ENCODE data around the gene HHATL.

HHATL gene

DNA sequence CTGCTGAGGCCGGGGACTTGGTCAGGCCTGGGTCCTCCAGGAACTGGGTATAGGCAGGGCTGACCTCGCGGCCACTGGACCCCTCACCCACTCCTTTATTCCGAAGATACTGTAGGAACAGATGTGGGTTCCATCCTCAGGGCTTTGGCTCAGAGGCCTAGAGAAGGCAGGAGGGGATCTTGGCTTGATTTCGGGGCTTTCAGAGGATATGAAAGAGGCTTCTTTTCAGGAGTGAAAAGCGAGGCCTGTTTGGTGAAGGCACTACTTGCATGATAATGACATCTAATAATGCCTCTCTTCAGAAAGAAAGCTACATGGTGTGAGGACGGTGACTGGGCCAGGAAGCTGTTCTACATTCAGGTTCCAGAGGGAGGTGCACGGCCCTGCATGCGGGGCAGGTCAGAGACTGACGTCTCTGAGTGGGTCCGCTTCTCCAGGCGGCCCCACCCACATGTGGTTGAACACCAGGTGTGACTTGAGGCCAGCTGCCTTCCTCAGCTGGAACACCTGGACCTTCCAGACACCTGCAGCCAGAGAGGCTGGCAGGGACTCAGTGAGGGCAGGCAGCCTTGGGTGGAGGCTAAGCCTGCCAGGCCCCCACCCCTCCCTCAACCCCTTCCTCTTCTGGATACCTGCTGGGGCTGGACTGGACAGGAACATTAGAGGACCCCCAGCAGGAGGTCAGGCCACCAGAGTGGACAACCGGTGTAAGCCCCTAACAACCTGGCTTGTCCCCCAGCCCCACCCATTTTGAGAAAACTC is 31.1 kb upstream of the HHATL start:
- peaks cover 42% of the 10 kb centered on the region for H3K4me1 ChIP-seq (ENCODE audit: control insufficient read depth, insufficient read depth, low read length)
- no peak overlapping the region for H3K4me3 ChIP-seq (ENCODE audit: low read depth, low read length)
- no peaks in the 10 kb centered on the region for H3K36me3 ChIP-seq (ENCODE audit: control insufficient read depth, insufficient read depth, low read length)
- H3K27ac ChIP-seq (ENCODE audit: low read depth, low read length), result no peak overlapping the region
- H3K9ac ChIP-seq (ENCODE audit: low read length), result no peak overlapping the region
- H3K9me3 ChIP-seq (ENCODE audit: control insufficient read depth, insufficient read depth, low read depth, low read length), result peaks cover 3% of the 10 kb centered on the region; the same call in 1 of the 2 replicates
- H3K27me3 ChIP-seq (ENCODE audit: control insufficient read depth, insufficient read depth, low read length), result no peaks in the 10 kb centered on the region; the same call in 1 of the 2 replicates

DNA sequence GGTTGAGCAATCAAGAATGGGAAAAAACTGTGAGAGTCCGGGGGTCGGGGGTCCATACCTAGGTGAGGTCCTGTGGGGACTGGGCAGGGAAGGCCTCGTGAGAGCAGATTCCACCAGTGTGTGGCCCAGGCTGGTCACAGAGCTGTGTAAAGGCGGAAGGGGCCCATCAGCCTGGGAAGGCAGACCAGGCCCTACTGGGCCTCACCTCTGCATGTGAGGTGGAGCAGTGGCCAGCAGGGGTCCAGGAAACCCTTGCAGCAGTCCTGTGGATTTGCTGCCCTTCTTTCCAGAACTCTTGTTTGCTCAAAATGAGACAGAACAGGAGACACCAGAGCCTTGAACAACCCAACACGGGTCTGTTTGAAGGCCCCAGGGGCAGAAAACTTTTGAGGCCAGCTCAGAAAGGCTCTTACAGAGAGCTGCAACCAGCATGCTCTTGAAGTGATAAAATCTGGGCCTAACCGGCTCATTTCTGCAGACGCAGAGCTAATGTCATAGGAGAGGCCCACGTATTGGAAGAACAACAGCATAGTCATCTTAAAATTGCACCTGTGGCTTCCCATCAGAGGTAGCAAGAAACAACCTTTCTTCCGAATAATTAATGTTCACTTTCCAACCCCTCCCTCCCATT is 30.3 kb upstream of the HHATL start:
- Histone ChIP-seq H3K9me3 (ENCODE audit: control insufficient read depth, insufficient read depth, low read depth, low read length) (peaks cover 4% of the 10 kb centered on the region; the same call in 1 of the 2 replicates), H3K9ac (ENCODE audit: low read length) (no peak overlapping the region), H3K27ac (ENCODE audit: low read depth, low read length) (no peak overlapping the region), H3K4me1 (ENCODE audit: control insufficient read depth, insufficient read depth, low read length) (peaks cover 42% of the 10 kb centered on the region), H3K27me3 (ENCODE audit: control insufficient read depth, insufficient read depth, low read length) (no peaks in the 10 kb centered on the region; the same call in 1 of the 2 replicates), H3K4me3 (ENCODE audit: low read depth, low read length) (no peak overlapping the region), H3K36me3 (ENCODE audit: control insufficient read depth, insufficient read depth, low read length) (no peaks in the 10 kb centered on the region)

DNA sequence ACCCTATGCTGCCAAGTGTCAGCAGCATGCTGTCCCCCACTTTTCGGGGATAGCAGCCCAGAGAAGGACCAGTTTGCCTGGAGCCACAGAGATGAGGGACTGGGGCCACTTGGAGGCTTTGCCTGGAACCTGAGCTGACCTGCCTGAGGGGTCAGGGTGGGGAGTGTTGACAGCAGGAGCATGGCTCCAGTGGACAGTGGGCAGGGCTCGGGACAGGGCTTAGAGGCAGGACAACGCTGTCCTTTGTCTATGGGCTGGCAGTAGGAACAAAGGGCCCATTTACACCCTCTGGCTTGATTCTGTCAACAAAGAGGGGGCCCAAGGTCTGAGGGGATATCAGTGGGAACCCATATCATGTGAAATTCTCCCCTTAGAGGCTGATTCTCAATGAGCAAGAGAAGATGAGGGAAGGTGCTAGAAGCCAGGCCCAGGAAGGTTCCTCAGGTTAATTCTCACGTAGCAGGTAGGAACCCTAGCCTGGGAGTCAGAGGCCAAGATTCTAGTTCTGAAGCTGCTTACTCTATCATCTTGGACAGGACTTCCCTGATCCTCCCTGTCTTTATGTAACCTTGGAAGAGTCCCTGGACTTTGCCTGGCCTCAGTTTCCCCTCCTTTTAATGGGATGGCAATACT is 29.7 kb upstream of the HHATL start:
- H3K9ac ChIP-seq (ENCODE audit: low read length), result no peak overlapping the region
- H3K27me3 ChIP-seq (ENCODE audit: control insufficient read depth, insufficient read depth, low read length), result no peaks in the 10 kb centered on the region; the same call in 1 of the 2 replicates
- H3K9me3 ChIP-seq (ENCODE audit: control insufficient read depth, insufficient read depth, low read depth, low read length), result peaks cover 4% of the 10 kb centered on the region; the same call in 1 of the 2 replicates
- peaks cover 42% of the 10 kb centered on the region for H3K4me1 ChIP-seq (ENCODE audit: control insufficient read depth, insufficient read depth, low read length)
- no peak overlapping the region for H3K27ac ChIP-seq (ENCODE audit: low read depth, low read length)
- no peaks in the 10 kb centered on the region for H3K36me3 ChIP-seq (ENCODE audit: control insufficient read depth, insufficient read depth, low read length)
- no peak overlapping the region for H3K4me3 ChIP-seq (ENCODE audit: low read depth, low read length)

DNA sequence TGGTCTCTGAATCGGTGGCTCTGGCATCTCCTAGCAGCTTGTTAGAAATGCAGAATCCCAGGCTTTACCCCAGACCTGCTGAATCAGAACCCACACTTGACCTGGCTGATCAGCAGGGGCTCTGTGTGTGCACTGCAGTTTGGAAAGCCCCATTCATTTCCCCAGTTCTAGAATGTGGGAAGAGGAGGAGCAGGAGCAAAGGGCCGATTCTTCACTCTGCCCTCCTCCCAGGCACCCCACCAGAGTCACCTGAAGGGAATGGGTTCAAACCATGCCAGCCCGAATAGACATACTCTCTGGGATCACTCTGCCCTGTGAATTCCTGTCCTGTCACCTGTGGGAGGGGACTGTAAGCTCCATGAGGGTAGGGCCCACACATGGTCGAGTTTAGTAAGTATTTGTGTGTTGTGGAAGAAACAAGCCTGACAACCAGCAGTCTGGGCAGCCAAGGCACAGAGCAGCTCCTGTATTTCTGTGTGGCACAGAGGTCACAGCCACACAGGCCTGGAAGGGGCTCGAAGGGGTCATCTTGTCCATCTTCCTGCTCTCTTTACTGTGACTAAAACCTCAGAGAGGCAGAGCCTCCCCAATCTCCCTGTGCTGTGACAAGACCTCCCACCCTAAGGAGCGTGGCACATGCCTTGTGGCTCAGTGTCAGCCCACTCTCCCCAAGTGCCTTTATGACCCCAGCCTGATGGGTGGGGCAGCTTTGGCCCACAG is 29.0 kb upstream of the HHATL start:
- Histone ChIP-seq H3K36me3 (ENCODE audit: control insufficient read depth, insufficient read depth, low read length) (no peaks in the 10 kb centered on the region), H3K9me3 (ENCODE audit: control insufficient read depth, insufficient read depth, low read depth, low read length) (peaks cover 4% of the 10 kb centered on the region; the same call in 1 of the 2 replicates), H3K9ac (ENCODE audit: low read length) (no peak overlapping the region), H3K4me1 (ENCODE audit: control insufficient read depth, insufficient read depth, low read length) (peaks cover 42% of the 10 kb centered on the region), H3K27me3 (ENCODE audit: control insufficient read depth, insufficient read depth, low read length) (no peaks in the 10 kb centered on the region; the same call in 1 of the 2 replicates), H3K4me3 (ENCODE audit: low read depth, low read length) (no peak overlapping the region), H3K27ac (ENCODE audit: low read depth, low read length) (no peak overlapping the region)

DNA sequence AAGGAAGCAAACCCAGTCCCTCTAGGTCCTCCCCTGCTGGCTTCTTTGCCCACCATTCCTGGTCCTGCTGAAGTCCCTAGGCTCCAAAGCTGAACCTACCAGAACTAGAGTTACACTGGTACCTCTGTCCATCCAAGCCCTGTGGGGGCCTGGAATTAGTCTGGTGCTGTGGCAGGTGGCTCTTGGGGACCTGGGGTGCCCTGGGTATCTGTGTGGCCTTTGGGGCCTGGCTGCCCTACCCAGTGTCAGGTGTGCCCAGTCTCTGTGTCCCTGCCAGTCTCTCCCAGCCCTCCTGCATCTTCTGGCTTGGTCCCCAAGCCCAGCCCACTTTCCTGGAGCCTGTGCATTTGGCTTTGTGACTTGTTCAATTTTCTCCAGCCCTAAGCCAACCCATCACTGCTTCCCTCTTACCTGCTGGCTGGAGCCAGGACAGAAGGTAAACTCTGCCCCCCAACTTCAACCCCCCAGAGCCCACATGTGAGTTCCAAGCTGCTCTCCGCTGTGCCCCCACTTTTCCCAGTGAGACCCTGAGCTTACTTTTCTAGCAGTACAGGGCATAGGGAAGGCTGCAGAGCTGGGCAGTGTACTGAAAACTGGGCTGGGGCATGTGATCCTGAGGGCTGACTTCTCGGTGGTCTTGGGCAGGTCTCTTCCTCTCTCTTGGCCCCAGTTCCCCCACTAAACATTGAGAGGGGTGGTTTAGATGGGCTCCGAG is 28.3 kb upstream of the HHATL start:
- Histone ChIP-seq H3K9ac (ENCODE audit: low read length) (no peak overlapping the region), H3K27ac (ENCODE audit: low read depth, low read length) (no peak overlapping the region), H3K36me3 (ENCODE audit: control insufficient read depth, insufficient read depth, low read length) (no peaks in the 10 kb centered on the region), H3K9me3 (ENCODE audit: control insufficient read depth, insufficient read depth, low read depth, low read length) (peaks cover 4% of the 10 kb centered on the region; the same call in 1 of the 2 replicates), H3K4me1 (ENCODE audit: control insufficient read depth, insufficient read depth, low read length) (peaks cover 34% of the 10 kb centered on the region), H3K4me3 (ENCODE audit: low read depth, low read length) (no peak overlapping the region), H3K27me3 (ENCODE audit: control insufficient read depth, insufficient read depth, low read length) (no peaks in the 10 kb centered on the region; the same call in 1 of the 2 replicates)

DNA sequence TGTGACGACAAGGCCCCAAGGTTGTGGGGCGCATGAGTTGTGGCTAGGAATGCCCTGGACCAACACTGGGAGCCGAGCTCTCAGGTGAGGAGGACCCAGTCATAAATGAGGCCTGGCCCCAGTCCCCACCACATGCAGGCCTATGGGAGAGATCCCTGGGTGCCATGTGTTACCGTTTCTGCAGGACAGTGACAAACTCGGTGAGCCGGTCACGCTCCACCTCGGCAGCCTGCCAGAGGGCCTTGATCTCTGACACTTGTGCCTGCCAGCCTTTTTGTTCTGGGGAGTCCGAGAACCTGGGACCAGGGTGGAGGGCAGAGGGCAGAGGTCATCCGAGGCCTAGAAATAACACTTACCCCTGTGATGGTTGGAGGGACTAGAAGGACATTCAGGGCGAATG is 27.7 kb upstream of the HHATL start:
- H3K27ac ChIP-seq (ENCODE audit: low read depth, low read length), result no peak overlapping the region
- peaks cover 29% of the 10 kb centered on the region for H3K4me1 ChIP-seq (ENCODE audit: control insufficient read depth, insufficient read depth, low read length)
- H3K4me3 ChIP-seq (ENCODE audit: low read depth, low read length), result no peak overlapping the region
- no peak overlapping the region for H3K9ac ChIP-seq (ENCODE audit: low read length)
- H3K36me3 ChIP-seq (ENCODE audit: control insufficient read depth, insufficient read depth, low read length), result no peaks in the 10 kb centered on the region
- H3K9me3 ChIP-seq (ENCODE audit: control insufficient read depth, insufficient read depth, low read depth, low read length), result peaks cover 4% of the 10 kb centered on the region; the same call in 1 of the 2 replicates
- no peaks in the 10 kb centered on the region; the same call in 1 of the 2 replicates for H3K27me3 ChIP-seq (ENCODE audit: control insufficient read depth, insufficient read depth, low read length)

DNA sequence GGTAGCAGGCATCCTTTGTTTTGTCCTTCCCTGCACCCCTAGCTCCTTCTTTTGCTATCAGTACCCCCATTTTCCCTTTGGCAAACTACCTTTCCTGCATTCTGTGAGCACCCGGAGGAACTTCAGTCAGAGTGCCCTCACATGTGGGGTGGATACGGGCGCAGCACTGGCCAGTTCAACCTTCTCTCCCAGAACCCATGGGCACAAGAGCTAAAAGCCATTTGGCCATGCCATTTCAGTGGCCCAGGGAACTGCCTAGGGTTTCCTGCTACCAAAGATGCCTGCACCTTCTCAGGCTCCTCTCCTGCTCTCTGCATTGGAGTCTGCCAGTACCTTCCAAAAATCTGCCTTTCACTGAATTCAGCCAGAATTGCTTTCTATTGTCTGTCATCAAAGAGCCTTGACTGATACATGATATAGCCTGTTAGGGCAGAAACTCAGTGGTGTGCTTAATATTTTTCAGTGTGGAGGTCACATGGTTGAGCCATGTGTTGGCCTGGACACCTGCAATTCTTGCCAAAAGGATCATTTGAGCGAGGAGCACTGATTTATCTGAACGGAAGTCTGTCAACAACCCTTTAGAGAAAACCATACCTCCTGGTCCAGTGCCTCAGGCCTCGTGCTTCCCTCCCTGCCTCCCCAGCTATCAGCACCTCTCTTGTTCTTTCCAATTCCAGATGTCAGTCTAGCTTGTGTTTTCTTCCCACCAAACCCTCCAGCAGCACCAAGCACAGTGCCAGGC is 27.0 kb upstream of the HHATL start:
- no peak overlapping the region for H3K9ac ChIP-seq (ENCODE audit: low read length)
- peaks cover 4% of the 10 kb centered on the region; the same call in 1 of the 2 replicates for H3K9me3 ChIP-seq (ENCODE audit: control insufficient read depth, insufficient read depth, low read depth, low read length)
- no peak overlapping the region for H3K27ac ChIP-seq (ENCODE audit: low read depth, low read length)
- no peak overlapping the region for H3K4me3 ChIP-seq (ENCODE audit: low read depth, low read length)
- H3K36me3 ChIP-seq (ENCODE audit: control insufficient read depth, insufficient read depth, low read length), result no peaks in the 10 kb centered on the region
- H3K27me3 ChIP-seq (ENCODE audit: control insufficient read depth, insufficient read depth, low read length), result no peaks in the 10 kb centered on the region; the same call in 1 of the 2 replicates
- peaks cover 21% of the 10 kb centered on the region for H3K4me1 ChIP-seq (ENCODE audit: control insufficient read depth, insufficient read depth, low read length)

DNA sequence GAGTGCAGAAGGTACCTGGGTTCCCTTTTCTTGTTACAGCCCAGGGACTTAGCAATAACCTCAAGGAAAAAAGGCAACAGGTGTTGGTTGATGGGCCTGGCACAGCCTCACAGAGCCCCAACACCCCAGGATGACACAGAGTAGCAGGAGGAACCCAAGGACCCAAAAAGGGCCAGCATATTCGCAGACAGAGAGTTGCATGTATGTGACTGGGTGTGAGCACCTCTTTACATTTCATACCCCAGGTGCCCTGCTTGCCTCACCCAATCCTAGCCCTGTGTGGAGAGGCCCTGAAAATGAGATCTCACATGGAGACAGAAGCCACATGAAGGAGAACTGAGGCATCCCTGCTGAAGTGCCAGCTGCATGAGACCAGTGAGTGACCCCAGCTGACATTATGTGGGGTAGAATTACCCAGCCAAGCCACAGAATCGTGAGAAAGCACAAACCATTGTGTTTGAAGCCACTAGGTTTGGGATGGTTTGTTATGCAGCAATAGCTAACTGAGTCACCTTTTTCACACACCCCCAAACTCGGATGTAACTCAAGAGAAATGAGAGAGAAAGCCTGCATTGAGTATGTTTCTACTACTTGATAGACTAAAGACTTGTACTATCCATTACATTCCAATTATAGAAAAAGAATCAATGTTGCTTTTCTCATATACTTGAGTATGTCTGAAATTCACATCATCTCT is 26.2 kb upstream of the HHATL start:
- Histone ChIP-seq H3K9me3 (ENCODE audit: control insufficient read depth, insufficient read depth, low read depth, low read length) (peaks cover 4% of the 10 kb centered on the region; the same call in 1 of the 2 replicates), H3K4me1 (ENCODE audit: control insufficient read depth, insufficient read depth, low read length) (peaks cover 14% of the 10 kb centered on the region), H3K27me3 (ENCODE audit: control insufficient read depth, insufficient read depth, low read length) (no peaks in the 10 kb centered on the region), H3K4me3 (ENCODE audit: low read depth, low read length) (no peak overlapping the region), H3K36me3 (ENCODE audit: control insufficient read depth, insufficient read depth, low read length) (no peaks in the 10 kb centered on the region), H3K27ac (ENCODE audit: low read depth, low read length) (no peak overlapping the region), H3K9ac (ENCODE audit: low read length) (no peak overlapping the region)

DNA sequence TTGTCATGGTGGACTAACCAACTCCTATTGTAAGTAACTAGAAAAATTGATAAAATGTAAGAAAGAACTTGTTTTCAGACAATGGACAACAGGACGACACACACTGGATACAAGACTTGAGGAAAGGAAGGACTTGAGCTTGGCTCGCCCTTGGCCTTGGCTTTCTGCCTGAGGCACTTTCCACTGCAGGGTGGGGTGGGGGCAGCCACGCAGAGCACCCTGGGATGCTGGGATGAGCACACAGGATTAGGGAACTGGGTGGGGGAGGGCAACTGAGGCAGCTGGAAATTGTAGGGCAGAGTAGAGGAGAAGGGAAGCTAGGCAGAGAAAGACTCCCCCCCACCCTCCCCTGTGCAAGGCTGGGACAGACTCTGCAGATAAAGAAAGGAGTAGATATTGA is 25.5 kb upstream of the HHATL start:
- Histone ChIP-seq H3K36me3 (ENCODE audit: control insufficient read depth, insufficient read depth, low read length) (no peaks in the 10 kb centered on the region), H3K4me3 (ENCODE audit: low read depth, low read length) (no peak overlapping the region), H3K27me3 (ENCODE audit: control insufficient read depth, insufficient read depth, low read length) (no peaks in the 10 kb centered on the region), H3K9ac (ENCODE audit: low read length) (no peak overlapping the region), H3K9me3 (ENCODE audit: control insufficient read depth, insufficient read depth, low read depth, low read length) (peaks cover 4% of the 10 kb centered on the region; the same call in 1 of the 2 replicates), H3K27ac (ENCODE audit: low read depth, low read length) (no peak overlapping the region), H3K4me1 (ENCODE audit: control insufficient read depth, insufficient read depth, low read length) (peaks cover 6% of the 10 kb centered on the region)

All from HUES6 (cell line).